HG03060 (cell line): Measurements from ENCODE around the gene ZNFX1.

Experiments
- ATAC-seq: cut with Tn5 transposase; IDR thresholded peaks from one replicate; pipeline ENCODE4 v1.9.1; 2021; ENCODE audit warnings: low read depth, moderate number of reproducible peaks; ENCODE audit not compliant: unreplicated experiment

ZNFX1 gene

GRCh38 chr20:49293122-49293521 is 15.3 kb upstream of the ZNFX1 start:
- no peak for ATAC-seq

GRCh38 chr20:49292010-49292409 is 14.2 kb upstream of the ZNFX1 start:
- no peak for ATAC-seq

- no peak for ATAC-seq
Observed at GRCh38 chr20:49291200-49291599, 13.3 kb upstream of the ZNFX1 start.

- no peak for ATAC-seq
Observed at GRCh38 chr20:49290608-49291191, 12.8 kb upstream of the ZNFX1 start.

- ATAC-seq = no peak
Observed at GRCh38 chr20:49288784-49289696, 11.2 kb upstream of the ZNFX1 start.

GRCh38 chr20:49288250-49288751 is 10.4 kb upstream of the ZNFX1 start:
- ATAC-seq = no peak

- ATAC-seq = no peak
Observed at GRCh38 chr20:49287555-49288249, 9.8 kb upstream of the ZNFX1 start.

GRCh38 chr20:49286689-49287551 is 9.1 kb upstream of the ZNFX1 start:
- no peak for ATAC-seq

- ATAC-seq = no peak
Observed at GRCh38 chr20:49285813-49286494, 8.1 kb upstream of the ZNFX1 start.

- no peak for ATAC-seq
Observed at GRCh38 chr20:49285233-49285668, 7.4 kb upstream of the ZNFX1 start.

GRCh38 chr20:49284818-49285217 is 7.0 kb upstream of the ZNFX1 start:
- ATAC-seq = no peak

- ATAC-seq = no peak
Observed at GRCh38 chr20:49283703-49284625, 6.1 kb upstream of the ZNFX1 start.

GRCh38 chr20:49283176-49283702 is 5.4 kb upstream of the ZNFX1 start:
- no peak for ATAC-seq

GRCh38 chr20:49282584-49283171 is 4.8 kb upstream of the ZNFX1 start:
- no peak for ATAC-seq

GRCh38 chr20:49281913-49282467 is 4.1 kb upstream of the ZNFX1 start:
- ATAC-seq = no peak

GRCh38 chr20:49281059-49281912 is 3.4 kb upstream of the ZNFX1 start:
- no peak for ATAC-seq
